Measurements from ENCODE around the gene MYOM1. TPM values are rescaled to one million over a fixed set of nuclear protein-coding genes. Genes with fewer than 3 reads are reported as not detected.
A peak's percentile ranks its signal among the peaks of the same experiment; 100 is the strongest.

Gene MYOM1
- total RNA-seq, 4 donors from 2014 or later: 13.3 to 31.7 (median 16.5) TPM

DNA sequence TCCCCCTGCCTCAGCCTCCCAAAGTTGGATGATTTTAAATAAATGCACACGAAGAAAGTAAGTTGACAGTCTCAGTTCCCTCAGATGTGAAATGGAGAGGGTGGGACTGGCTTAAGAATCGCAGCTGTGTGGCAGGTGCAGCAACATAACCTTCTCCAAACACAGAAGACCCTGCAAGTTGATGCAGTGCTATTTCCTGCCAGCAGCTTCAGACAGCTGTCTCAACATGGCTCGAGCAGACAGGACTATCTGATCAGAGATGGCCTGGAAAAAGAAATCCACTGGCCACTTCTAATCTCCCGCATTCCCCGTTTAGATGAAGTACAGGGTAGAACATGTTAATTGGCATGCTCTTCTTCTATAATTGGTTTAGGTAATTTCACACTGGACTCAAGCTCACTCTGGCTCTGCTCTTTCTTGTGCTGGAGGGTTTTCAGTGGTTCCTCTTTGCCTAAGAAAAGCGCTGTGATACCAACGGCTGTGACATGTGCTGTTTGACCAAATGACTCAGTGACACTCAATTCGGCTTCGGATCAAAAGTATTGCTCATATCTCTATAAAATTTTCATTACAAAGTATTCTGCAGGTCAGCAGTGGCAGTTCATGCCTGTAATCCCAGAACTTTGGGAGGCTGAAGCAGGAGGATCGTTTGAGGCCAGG, 40.2 kb downstream of the MYOM1 start:
- no peak for TF ChIP-seq EP300 (IDR thresholded peaks at IDR 0.05)
- TF ChIP-seq, protein P1, sequence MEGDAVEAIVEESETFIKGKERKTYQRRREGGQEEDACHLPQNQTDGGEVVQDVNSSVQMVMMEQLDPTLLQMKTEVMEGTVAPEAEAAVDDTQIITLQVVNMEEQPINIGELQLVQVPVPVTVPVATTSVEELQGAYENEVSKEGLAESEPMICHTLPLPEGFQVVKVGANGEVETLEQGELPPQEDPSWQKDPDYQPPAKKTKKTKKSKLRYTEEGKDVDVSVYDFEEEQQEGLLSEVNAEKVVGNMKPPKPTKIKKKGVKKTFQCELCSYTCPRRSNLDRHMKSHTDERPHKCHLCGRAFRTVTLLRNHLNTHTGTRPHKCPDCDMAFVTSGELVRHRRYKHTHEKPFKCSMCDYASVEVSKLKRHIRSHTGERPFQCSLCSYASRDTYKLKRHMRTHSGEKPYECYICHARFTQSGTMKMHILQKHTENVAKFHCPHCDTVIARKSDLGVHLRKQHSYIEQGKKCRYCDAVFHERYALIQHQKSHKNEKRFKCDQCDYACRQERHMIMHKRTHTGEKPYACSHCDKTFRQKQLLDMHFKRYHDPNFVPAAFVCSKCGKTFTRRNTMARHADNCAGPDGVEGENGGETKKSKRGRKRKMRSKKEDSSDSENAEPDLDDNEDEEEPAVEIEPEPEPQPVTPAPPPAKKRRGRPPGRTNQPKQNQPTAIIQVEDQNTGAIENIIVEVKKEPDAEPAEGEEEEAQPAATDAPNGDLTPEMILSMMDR (IDR thresholded peaks at IDR 0.05): no peak
- TF ChIP-seq POLR2AphosphoS5 (IDR thresholded peaks at IDR 0.05): no peak
- TF ChIP-seq POLR2A (IDR thresholded peaks at IDR 0.05; ENCODE audit: low read depth): no peak
- peak overlapping the region; percentile 22 to 53 (median 46) for H3K27ac ChIP-seq (replicated peaks in 1 of 4)
- H3K4me1 ChIP-seq: peaks cover 27 to 49% (median 40%) of the 10 kb centered on the region in 4 donors
- H3K36me3 ChIP-seq: peaks cover 0 to 25% (median 6%) of the 10 kb centered on the region in 4 donors
- H3K27me3 ChIP-seq: no peaks in the 10 kb centered on the region
- no peaks in the 10 kb centered on the region for H3K9me3 ChIP-seq
- 62% methylated on average over 10 of the region's 10 CpGs for WGBS
- intact Hi-C loops (cut with DNase I): no loop called here
- DNase-seq (ENCODE audit: extremely low spot score): no peak
- H3K4me3 ChIP-seq: no peak overlapping the region

DNA sequence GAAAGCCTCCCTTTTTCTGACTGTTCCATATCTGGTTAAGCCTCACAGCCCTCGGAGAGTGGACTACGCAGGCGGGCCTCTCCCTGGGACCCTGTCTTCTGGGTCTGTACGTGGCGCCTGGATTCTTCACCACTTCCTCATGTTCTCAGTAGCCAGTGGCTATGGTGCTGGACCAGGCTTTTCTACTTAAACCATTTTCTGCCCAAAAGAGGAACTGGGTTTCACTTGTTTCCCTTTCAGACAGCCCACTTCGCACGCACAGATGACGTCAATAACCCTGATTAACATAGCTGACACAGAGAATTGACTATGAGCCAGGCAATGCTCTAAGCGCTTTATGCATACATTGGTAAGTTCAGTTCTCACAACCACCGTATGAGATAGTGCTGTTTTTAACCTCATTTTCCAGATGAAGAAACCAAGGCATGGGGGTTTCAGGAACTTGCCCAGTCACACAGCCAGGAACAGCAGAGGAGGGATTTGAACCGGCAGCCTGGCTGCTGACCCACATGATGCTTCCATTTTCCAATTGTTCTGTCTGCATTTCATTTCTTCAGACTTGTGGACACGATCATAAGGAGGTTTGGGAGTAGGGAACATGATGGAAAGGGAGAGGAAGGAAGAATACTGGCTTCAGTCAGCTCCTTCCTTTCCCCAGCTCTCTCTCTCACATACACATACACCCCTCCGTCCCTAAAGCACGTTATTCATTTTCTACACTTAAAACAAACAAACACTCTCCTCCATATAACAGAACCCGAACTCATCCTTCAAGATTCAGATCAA, 41.7 kb downstream of the MYOM1 start:
- TF ChIP-seq EP300 (IDR thresholded peaks at IDR 0.05) (no peak), POLR2AphosphoS5 (IDR thresholded peaks at IDR 0.05) (no peak), POLR2A (IDR thresholded peaks at IDR 0.05; ENCODE audit: low read depth) (no peak)
- TF ChIP-seq, protein P1 (IDR thresholded peaks at IDR 0.05): no peak
- H3K36me3 ChIP-seq: peaks cover 0 to 25% (median 2%) of the 10 kb centered on the region in 4 donors
- intact Hi-C loops (cut with DNase I): no loop called here
- 65% methylated on average over 15 of the region's 15 CpGs for WGBS
- no peaks in the 10 kb centered on the region for H3K27me3 ChIP-seq
- DNase-seq (ENCODE audit: extremely low spot score): no peak
- H3K4me3 ChIP-seq: no peak overlapping the region
- H3K4me1 ChIP-seq: peaks cover 27 to 52% (median 43%) of the 10 kb centered on the region in 4 donors
- H3K27ac ChIP-seq (replicated peaks in 1 of 4): peak overlapping the region; percentile 43 to 49 (median 47)
- no peaks in the 10 kb centered on the region for H3K9me3 ChIP-seq

DNA sequence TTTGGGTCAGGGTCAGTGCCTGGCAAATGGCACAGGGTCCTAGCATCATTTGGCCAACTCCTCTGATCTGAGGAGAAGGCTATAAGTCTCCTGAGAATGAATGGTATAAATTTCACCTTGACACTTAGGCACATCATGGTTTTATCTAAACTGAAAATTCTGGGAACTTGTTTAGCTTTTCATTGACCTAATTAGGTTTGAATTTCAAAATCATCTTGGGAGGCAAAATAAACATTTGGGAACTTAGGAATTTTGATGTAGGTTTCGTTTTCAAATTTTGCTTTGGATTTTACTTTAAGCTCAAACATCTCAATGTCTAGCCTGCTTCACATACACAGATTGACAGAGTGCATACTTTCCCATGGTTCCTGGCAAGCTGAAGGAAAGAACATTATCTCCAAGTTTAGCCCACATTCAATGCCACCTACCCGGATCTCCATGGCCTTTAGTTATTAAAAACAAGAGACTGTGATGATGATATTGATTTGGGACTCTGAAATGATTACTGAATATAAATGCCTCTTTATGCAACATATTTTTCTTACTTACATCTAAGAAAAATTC, 44.5 kb downstream of the MYOM1 start:
- Histone ChIP-seq H3K27me3 (no peaks in the 10 kb centered on the region), H3K9me3 (no peaks in the 10 kb centered on the region), H3K4me3 (no peak overlapping the region), H3K27ac (replicated peaks in 1 of 4) (peak overlapping the region in 2 of 4 donors; percentile 1 to 5), H3K36me3 (peaks cover 0 to 50% (median 0%) of the 10 kb centered on the region in 4 donors), H3K4me1 (peaks cover 27 to 62% (median 51%) of the 10 kb centered on the region in 4 donors)
- no peak for DNase-seq (ENCODE audit: extremely low spot score)
- intact Hi-C loops (cut with DNase I): no loop called here
- WGBS: 53% methylated on average over 2 of the region's 2 CpGs
- TF ChIP-seq EP300 (IDR thresholded peaks at IDR 0.05) (no peak), POLR2AphosphoS5 (IDR thresholded peaks at IDR 0.05) (no peak), POLR2A (IDR thresholded peaks at IDR 0.05; ENCODE audit: low read depth) (no peak)
- TF ChIP-seq, protein P1 (IDR thresholded peaks at IDR 0.05): no peak

DNA sequence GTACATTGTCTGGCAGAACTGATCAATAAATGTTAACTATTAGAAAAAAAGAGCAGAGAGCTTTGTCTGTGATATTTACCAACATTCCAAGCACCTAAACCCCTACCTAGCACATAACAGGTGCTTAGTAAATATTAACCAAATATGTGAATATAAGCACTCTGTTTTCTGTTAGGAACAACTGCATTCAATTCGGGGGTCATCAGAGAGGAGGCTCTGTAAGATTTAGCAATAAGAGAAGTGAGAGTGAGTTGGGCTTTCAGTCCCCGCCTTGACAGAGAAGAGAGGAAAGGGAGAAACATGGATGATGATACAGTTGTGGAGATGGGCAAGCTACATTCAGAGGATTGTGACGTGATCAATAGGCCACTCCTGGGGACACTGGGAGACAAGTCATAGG, 47.7 kb downstream of the MYOM1 start:
- intact Hi-C loops (cut with DNase I): no loop called here
- H3K9me3 ChIP-seq: no peaks in the 10 kb centered on the region
- H3K27me3 ChIP-seq: no peaks in the 10 kb centered on the region
- peaks cover 13 to 34% (median 28%) of the 10 kb centered on the region in 4 donors for H3K4me1 ChIP-seq
- no peak for DNase-seq (ENCODE audit: extremely low spot score)
- WGBS: 58% methylated on average over 3 of the region's 3 CpGs
- TF ChIP-seq EP300 (IDR thresholded peaks at IDR 0.05): no peak
- TF ChIP-seq POLR2AphosphoS5 (IDR thresholded peaks at IDR 0.05): no peak
- TF ChIP-seq, protein P1 (IDR thresholded peaks at IDR 0.05): no peak
- no peak for TF ChIP-seq POLR2A (IDR thresholded peaks at IDR 0.05; ENCODE audit: low read depth)
- no peak overlapping the region for H3K4me3 ChIP-seq
- peaks cover 0 to 74% (median 4%) of the 10 kb centered on the region in 4 donors for H3K36me3 ChIP-seq
- peak overlapping the region in 2 of 4 donors; percentile 12 to 13 for H3K27ac ChIP-seq (replicated peaks in 1 of 4)

Measured in esophagus muscularis mucosa (tissue), 4 donors.